SK-N-SH (cell line): ENCODE data around the gene PTPRK. TPM values are rescaled to one million over a fixed set of nuclear protein-coding genes. Genes with fewer than 3 reads are reported as not detected.

Source experiments
- CTCF ChIA-PET: fragments of 300-600, 350-600 bp; formaldehyde crosslinking; extraction: SDS; loops from one replicate; lab custom pipeline; 2021; lab: Yijun Ruan, JAX
- POLR2A ChIA-PET: fragments of 350-600 bp; sonication (Branson Sonifier 250); formaldehyde crosslinking; extraction: SDS; loops from one replicate; lab custom pipeline; 2020; ENCODE audit warnings: antibody characterized with exemption, inconsistent platforms; lab: Yijun Ruan, JAX
- DNase-seq: peaks from one replicate; pipeline ENCODE4 v3.0.0; 2012
- H2AFZ ChIP-seq: fragments of 200-600 bp; sonication (generic); 2 replicates; pipeline ENCODE4 v1.8.1; 2016; ENCODE audit warnings: antibody characterized with exemption, mild to moderate bottlenecking, low read depth
- H3F3A ChIP-seq: fragments of 200-600 bp; sonication (generic); replicated peaks from 2 replicates; pipeline ENCODE3; 2016; ENCODE audit warnings: antibody characterized with exemption, mild to moderate bottlenecking; ENCODE audit not compliant: insufficient read depth
- H3K27ac ChIP-seq, 2 experiments: fragments of 200-500 bp in 1 of 2; fragments of 200-600 bp in 1 of 2; sonication (Bioruptor generic) in 1 of 2; sonication (generic), shearing (Covaris generic) in 1 of 2; 2 replicates each; pipeline versions ENCODE4 v1.5.1 to v1.6.1; 2014 to 2016; ENCODE audit warnings: low read depth in 2 of 2, inconsistent platforms in 1 of 2, low read length in 1 of 2, mild to moderate bottlenecking in 1 of 2, mixed read lengths in 1 of 2
- H3K27me3 ChIP-seq: fragments of 200-600 bp; sonication (generic), shearing (Covaris generic); 2 replicates; pipeline ENCODE4 v1.6.1; 2016; ENCODE audit warnings: mixed run types; ENCODE audit not compliant: insufficient read depth
- H3K36me3 ChIP-seq, 2 experiments: fragments of 200-500 bp in 1 of 2; fragments of 200-600 bp in 1 of 2; sonication (Bioruptor generic) in 1 of 2; sonication (generic) in 1 of 2; replicated peaks in 1 of 2; 2 replicates each; pipeline versions ENCODE3 to v1.5.1; 2014 to 2016; ENCODE audit warnings: low read length in 1 of 2, mild to moderate bottlenecking in 1 of 2; ENCODE audit not compliant: insufficient read depth in 2 of 2, control insufficient read depth in 1 of 2
- H3K4me1 ChIP-seq, 2 experiments: fragments of 200-500 bp in 1 of 2; fragments of 200-600 bp in 1 of 2; sonication (Bioruptor generic) in 1 of 2; sonication (generic), shearing (Covaris generic) in 1 of 2; 2 replicates each; pipeline versions ENCODE4 v1.5.1 to v1.6.1; 2014 to 2016; ENCODE audit warnings: low read depth in 1 of 2, low read length in 1 of 2, mixed run types in 1 of 2; ENCODE audit not compliant: insufficient read depth in 2 of 2, control insufficient read depth in 1 of 2
- H3K4me2 ChIP-seq: fragments of 200-600 bp; sonication (generic), shearing (Covaris generic); 2 replicates; pipeline ENCODE4 v1.6.1; 2017; ENCODE audit warnings: mixed run types
- H3K4me3 ChIP-seq, 2 experiments: fragments of 200-500 bp in 1 of 2; fragments of 200-600 bp in 1 of 2; sonication (Bioruptor generic) in 1 of 2; sonication (generic), shearing (Covaris generic) in 1 of 2; 2 replicates each; pipeline versions ENCODE4 v1.5.1 to v1.8.1; 2014 to 2016; ENCODE audit warnings: low read depth in 2 of 2, inconsistent platforms in 1 of 2, low read length in 1 of 2, mild to moderate bottlenecking in 1 of 2, mixed read lengths in 1 of 2, moderate library complexity in 1 of 2
- H3K79me2 ChIP-seq: fragments of 200-600 bp; sonication (generic); 2 replicates; pipeline ENCODE4 v1.8.1; 2017; ENCODE audit warnings: mild to moderate bottlenecking; ENCODE audit not compliant: insufficient read depth
- H3K9ac ChIP-seq: fragments of 200-600 bp; sonication (generic); 2 replicates; pipeline ENCODE4 v1.6.1; 2017; ENCODE audit warnings: mixed run types
- H3K9me2 ChIP-seq: fragments of 200-600 bp; sonication (generic); 2 replicates; pipeline ENCODE4 v1.6.1; 2017; ENCODE audit warnings: mixed run types
- H3K9me3 ChIP-seq: fragments of 200-600 bp; sonication (generic); 2 replicates; pipeline ENCODE4 v1.6.1; 2017; ENCODE audit warnings: mixed run types, mild to moderate bottlenecking, moderate library complexity
- H4K20me1 ChIP-seq: fragments of 200-600 bp; sonication (generic); 2 replicates; pipeline ENCODE4 v1.6.1; 2017; ENCODE audit warnings: mild to moderate bottlenecking, mixed run types; ENCODE audit not compliant: insufficient read depth
- CHD2 ChIP-seq: fragments of 150-350 bp; IDR thresholded peaks from 2 replicates; pipeline ENCODE4 v1.6.1; 2018; ENCODE audit warnings: low read length; ENCODE audit not compliant: partially characterized antibody
- CTCF ChIP-seq: fragments of 200-600 bp; sonication (generic); IDR thresholded peaks from 2 replicates; pipeline ENCODE4 v1.6.1; 2017; ENCODE audit warnings: antibody characterized with exemption, mild to moderate bottlenecking, moderate library complexity
- EZH2phosphoT487 ChIP-seq: fragments of 200-600 bp; sonication (generic); IDR thresholded peaks from 2 replicates; pipeline ENCODE4 v1.6.1; 2017; ENCODE audit warnings: low read depth, mixed run types, mild to moderate bottlenecking, antibody characterized with exemption, moderate library complexity, borderline replicate concordance
- FOSL2 ChIP-seq: IDR thresholded peaks from 2 replicates; pipeline ENCODE4 v1.4.0; 2012; ENCODE audit warnings: low read depth, mild to moderate bottlenecking, moderate library complexity, borderline replicate concordance
- FOXJ3 ChIP-seq: sonication (generic); formaldehyde crosslinking; IDR thresholded peaks from 2 replicates; pipeline ENCODE4 v1.5.1; 2020; ENCODE audit warnings: mild to moderate bottlenecking, missing genetic modification reagents
- FOXM1 ChIP-seq: IDR thresholded peaks from 2 replicates; pipeline ENCODE4 v1.4.0; 2012; ENCODE audit warnings: low read depth, mild to moderate bottlenecking
- GABPA ChIP-seq: IDR thresholded peaks from 2 replicates; pipeline ENCODE4 v1.4.0; 2012; ENCODE audit warnings: low read depth, mild to moderate bottlenecking
- GATA2 ChIP-seq: sonication (generic); formaldehyde crosslinking; IDR thresholded peaks from 2 replicates; pipeline ENCODE4 v1.5.0; 2020; ENCODE audit warnings: mild to moderate bottlenecking, missing genetic modification reagents
- MAX ChIP-seq: IDR thresholded peaks from 2 replicates; pipeline ENCODE4 v1.4.0; 2012; ENCODE audit warnings: low read depth
- MEF2A ChIP-seq: IDR thresholded peaks from 2 replicates; pipeline ENCODE4 v1.4.0; 2012; ENCODE audit warnings: low read depth, borderline replicate concordance
- MXI1 ChIP-seq: IDR thresholded peaks from 2 replicates; pipeline ENCODE4 v1.6.1; 2012; ENCODE audit warnings: mild to moderate bottlenecking, low read depth, low read length, improper control_type of control experiment
- NFIC ChIP-seq: IDR thresholded peaks from 2 replicates; pipeline ENCODE4 v1.4.0; 2012; ENCODE audit warnings: borderline replicate concordance
- NRF1 ChIP-seq: IDR thresholded peaks from 2 replicates; pipeline ENCODE4 v1.6.1; 2012; ENCODE audit warnings: low read depth, mild to moderate bottlenecking, low read length
- RCOR1 ChIP-seq: fragments of 150-350 bp; IDR thresholded peaks from 2 replicates; pipeline ENCODE4 v1.6.1; 2017; ENCODE audit warnings: antibody characterized with exemption, low read length
- TAF1 ChIP-seq: IDR thresholded peaks from 2 replicates; pipeline ENCODE4 v1.6.1; 2012; ENCODE audit warnings: low read depth, mild to moderate bottlenecking, low read length, moderate library complexity, borderline replicate concordance
- USF2 ChIP-seq: fragments of 150-350 bp; IDR thresholded peaks from 2 replicates; pipeline ENCODE4 v1.6.1; 2017; ENCODE audit warnings: antibody characterized with exemption, low read length, low read depth, borderline replicate concordance
- WGBS: methylation state at CpG from one replicate; pipeline ENCODE4 v1.1.6; 2017; ENCODE audit warnings: low lambda C conversion rate; 5-methylcytosine and 5-hydroxymethylcytosine counted together
- polyA plus RNA-seq, 3 experiments: library from polyadenylated mRNA; depleted of rRNA; stranded (reverse); fragments of >200 nt; gene quantifications; 2 replicates each; pipeline ENCODE4 v1.2.3, GENCODE V29; 2012
- TF ChIP-seq, protein P1 (sequence below): IDR thresholded peaks from 2 replicates; pipeline ENCODE4 v1.6.1; 2012; ENCODE audit warnings: mild to moderate bottlenecking, low read depth, low read length, moderate library complexity
- TF ChIP-seq, protein P2 (sequence below): IDR thresholded peaks from 2 replicates; pipeline ENCODE4 v1.4.0; 2012; ENCODE audit warnings: low read depth, borderline replicate concordance

Gene PTPRK
- polyA plus RNA-seq, 1 of the 3 experiments (the other 2 are of a cell fraction): 9.5 TPM

DNA sequence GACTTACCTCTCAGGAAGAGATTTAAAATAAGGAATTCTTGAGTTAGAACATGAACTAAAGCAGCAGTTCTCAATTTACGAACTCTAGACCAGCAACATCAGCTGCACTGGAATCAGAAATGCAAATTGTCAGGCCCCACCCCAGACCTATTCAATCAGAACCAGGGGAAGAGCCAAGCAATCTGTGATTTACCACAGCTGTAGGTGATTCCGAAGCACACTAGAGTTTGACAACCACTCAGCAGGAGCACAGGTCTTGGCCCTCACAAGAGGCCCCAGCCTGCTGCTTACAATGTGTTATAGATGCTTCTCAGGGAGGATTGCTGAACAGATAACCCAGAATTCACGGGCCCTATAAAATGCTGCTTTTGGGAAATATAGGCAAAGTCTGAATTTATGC is 279.2 kb downstream of the PTPRK start:
- no peaks in the 10 kb centered on the region for H3K27me3 ChIP-seq
- no peaks in the 10 kb centered on the region for H3K9me3 ChIP-seq
- CTCF ChIA-PET: interaction anchor here (1.2 kb wide), 1 partner anchor 10 kb away, joined by 3 read pairs; no protein-coding TSS in a partner anchor
- no peaks in the 10 kb centered on the region for H3K79me2 ChIP-seq
- no peak overlapping the region for H3K9ac ChIP-seq
- no peak for TF ChIP-seq MEF2A
- TF ChIP-seq MXI1: no peak
- no peak for TF ChIP-seq USF2
- no peak for TF ChIP-seq FOSL2
- H3K4me1 ChIP-seq: peaks cover 0 to 6% of the 10 kb centered on the region in 2 experiments; a peak in 1 of 4 replicates
- WGBS: 70% methylated on average over 2 of the region's 3 CpGs
- peaks cover 0 to 8% of the 10 kb centered on the region in 2 experiments for H3K36me3 ChIP-seq
- no peak overlapping the region for H3K4me3 ChIP-seq
- no peak overlapping the region for H2AFZ ChIP-seq
- POLR2A ChIA-PET: no interaction called here
- no peak overlapping the region for H3K27ac ChIP-seq
- no peak for DNase-seq
- no peaks in the 10 kb centered on the region for H3K9me2 ChIP-seq
- H4K20me1 ChIP-seq: no peaks in the 10 kb centered on the region
- no peaks in the 10 kb centered on the region for H3F3A ChIP-seq
- H3K4me2 ChIP-seq: no peak overlapping the region

DNA sequence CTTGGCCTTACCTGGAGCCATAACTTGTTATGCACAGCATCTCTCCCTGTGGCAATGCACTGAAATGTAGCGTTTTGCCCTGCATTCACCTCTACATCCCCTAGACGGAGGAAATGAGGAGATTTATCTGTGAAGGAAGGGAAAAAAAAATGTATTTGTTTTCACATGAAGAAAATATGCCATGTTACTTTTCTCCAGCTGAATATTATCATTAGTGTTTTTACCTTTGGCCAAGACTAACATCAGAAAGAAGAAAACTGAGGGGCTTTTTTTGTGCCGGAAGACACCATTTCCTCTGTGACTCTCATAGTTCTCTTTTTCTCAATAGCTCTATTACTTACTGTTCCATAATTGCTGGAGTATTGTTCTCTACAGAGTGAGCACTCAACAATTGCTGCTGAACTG is 280.4 kb downstream of the PTPRK start:
- Histone ChIP-seq H3K27me3 (no peaks in the 10 kb centered on the region), H2AFZ (no peak overlapping the region), H3K9me2 (no peaks in the 10 kb centered on the region), H3K4me2 (no peak overlapping the region), H3F3A (no peaks in the 10 kb centered on the region), H3K36me3 (peaks cover 0 to 8% of the 10 kb centered on the region in 2 experiments), H3K4me1 (peaks cover 0 to 6% of the 10 kb centered on the region in 2 experiments; a peak in 1 of 4 replicates), H3K27ac (no peak overlapping the region), H3K9ac (no peak overlapping the region), H4K20me1 (no peaks in the 10 kb centered on the region), H3K4me3 (no peak overlapping the region), H3K79me2 (no peaks in the 10 kb centered on the region), H3K9me3 (no peaks in the 10 kb centered on the region)
- ChIA-PET CTCF (no interaction called here), POLR2A (no interaction called here)
- WGBS: 94% methylated on average over 3 of the region's 3 CpGs
- DNase-seq: no peak
- TF ChIP-seq FOXM1 (no peak), USF2 (no peak), MAX (no peak), GATA2 (CRISPR knock-in tag) (no peak), TAF1 (no peak), GABPA (no peak), NRF1 (no peak), CHD2 (no peak), FOXJ3 (CRISPR knock-in tag) (no peak), NFIC (no peak), RCOR1 (no peak), EZH2phosphoT487 (no peak), CTCF (no peak)
- TF ChIP-seq, protein P1, sequence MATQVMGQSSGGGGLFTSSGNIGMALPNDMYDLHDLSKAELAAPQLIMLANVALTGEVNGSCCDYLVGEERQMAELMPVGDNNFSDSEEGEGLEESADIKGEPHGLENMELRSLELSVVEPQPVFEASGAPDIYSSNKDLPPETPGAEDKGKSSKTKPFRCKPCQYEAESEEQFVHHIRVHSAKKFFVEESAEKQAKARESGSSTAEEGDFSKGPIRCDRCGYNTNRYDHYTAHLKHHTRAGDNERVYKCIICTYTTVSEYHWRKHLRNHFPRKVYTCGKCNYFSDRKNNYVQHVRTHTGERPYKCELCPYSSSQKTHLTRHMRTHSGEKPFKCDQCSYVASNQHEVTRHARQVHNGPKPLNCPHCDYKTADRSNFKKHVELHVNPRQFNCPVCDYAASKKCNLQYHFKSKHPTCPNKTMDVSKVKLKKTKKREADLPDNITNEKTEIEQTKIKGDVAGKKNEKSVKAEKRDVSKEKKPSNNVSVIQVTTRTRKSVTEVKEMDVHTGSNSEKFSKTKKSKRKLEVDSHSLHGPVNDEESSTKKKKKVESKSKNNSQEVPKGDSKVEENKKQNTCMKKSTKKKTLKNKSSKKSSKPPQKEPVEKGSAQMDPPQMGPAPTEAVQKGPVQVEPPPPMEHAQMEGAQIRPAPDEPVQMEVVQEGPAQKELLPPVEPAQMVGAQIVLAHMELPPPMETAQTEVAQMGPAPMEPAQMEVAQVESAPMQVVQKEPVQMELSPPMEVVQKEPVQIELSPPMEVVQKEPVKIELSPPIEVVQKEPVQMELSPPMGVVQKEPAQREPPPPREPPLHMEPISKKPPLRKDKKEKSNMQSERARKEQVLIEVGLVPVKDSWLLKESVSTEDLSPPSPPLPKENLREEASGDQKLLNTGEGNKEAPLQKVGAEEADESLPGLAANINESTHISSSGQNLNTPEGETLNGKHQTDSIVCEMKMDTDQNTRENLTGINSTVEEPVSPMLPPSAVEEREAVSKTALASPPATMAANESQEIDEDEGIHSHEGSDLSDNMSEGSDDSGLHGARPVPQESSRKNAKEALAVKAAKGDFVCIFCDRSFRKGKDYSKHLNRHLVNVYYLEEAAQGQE: no peak
- TF ChIP-seq, protein P2, sequence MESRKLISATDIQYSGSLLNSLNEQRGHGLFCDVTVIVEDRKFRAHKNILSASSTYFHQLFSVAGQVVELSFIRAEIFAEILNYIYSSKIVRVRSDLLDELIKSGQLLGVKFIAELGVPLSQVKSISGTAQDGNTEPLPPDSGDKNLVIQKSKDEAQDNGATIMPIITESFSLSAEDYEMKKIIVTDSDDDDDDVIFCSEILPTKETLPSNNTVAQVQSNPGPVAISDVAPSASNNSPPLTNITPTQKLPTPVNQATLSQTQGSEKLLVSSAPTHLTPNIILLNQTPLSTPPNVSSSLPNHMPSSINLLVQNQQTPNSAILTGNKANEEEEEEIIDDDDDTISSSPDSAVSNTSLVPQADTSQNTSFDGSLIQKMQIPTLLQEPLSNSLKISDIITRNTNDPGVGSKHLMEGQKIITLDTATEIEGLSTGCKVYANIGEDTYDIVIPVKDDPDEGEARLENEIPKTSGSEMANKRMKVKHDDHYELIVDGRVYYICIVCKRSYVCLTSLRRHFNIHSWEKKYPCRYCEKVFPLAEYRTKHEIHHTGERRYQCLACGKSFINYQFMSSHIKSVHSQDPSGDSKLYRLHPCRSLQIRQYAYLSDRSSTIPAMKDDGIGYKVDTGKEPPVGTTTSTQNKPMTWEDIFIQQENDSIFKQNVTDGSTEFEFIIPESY: no peak
